Dermis blood vessel endothelial cell (primary cell): ENCODE results near the gene TBX15. TPM values are rescaled to one million over a fixed set of nuclear protein-coding genes. Genes with fewer than 3 reads are reported as not detected.

Experiments used
- DNase-seq: peaks from one replicate; pipeline ENCODE4 v3.0.0; 2010
- total RNA-seq: library from RNA; depleted of rRNA; stranded (reverse); fragments of >200 nt; gene quantifications from 2 replicates; pipeline ENCODE4 v1.2.3, GENCODE V29; 2014

The TBX15 gene
- total RNA-seq, 1 donor from 2014 or later: not detected

- no peak for DNase-seq
These were observed 3.2 kb downstream of the TBX15 start for GRCh38 chr1:118984722-118985639.

DNA sequence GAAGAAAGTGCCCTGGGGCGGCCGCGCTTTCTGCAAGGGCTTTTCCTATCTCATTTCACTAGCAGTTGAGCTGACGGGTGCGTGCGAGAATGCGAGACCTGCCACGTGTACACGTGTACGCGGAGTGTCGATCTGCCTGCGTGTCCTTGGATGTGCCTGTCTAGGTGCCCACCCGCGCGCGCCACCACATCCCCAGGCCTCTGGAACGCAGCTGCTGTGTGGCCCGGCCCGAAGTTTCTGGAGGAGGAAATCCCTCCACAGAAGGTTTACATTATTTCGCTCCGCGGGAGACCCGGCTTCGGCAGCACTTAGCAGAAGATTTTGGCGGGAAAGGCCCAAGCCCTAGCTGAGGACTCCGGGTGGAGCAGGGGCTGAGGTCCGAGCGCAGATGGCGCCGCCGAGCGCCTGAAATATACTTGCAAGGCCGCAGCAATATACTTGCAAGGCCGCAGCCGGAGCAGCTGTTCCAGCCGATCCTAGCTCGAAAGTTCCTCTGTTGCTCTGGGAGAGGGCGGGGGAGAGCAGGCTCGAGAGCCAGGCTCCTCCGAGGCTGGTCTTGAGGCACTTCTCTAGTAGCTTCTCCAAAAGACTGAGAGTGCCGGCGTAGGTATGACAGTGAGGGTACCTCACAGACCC, 3.9 kb downstream of the TBX15 start:
- DNase-seq: peak; percentile 44

DNA sequence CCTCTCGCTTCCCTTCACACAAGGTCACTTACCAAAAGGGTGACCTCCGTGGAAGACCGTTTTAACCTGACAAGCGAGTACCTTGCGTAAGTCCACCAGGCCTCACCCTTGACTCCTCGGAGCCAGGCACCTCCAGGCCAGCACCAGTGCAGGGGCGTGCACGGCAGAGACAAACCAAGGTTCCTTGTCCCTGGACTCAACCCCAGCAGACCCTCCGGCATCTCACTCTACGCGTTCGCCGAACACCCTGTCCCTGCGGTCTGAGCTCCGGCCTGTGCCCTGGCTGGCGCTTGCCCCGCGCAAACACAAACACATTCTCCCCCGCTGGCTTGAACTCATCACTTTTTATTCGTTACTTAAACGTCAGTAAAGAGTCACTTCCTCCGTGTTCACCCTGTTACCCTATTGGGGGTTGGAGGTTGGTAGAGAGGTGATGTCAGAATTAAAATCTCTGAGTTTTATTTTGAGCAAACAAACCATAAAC, 4.5 kb downstream of the TBX15 start:
- DNase-seq: no peak

DNA sequence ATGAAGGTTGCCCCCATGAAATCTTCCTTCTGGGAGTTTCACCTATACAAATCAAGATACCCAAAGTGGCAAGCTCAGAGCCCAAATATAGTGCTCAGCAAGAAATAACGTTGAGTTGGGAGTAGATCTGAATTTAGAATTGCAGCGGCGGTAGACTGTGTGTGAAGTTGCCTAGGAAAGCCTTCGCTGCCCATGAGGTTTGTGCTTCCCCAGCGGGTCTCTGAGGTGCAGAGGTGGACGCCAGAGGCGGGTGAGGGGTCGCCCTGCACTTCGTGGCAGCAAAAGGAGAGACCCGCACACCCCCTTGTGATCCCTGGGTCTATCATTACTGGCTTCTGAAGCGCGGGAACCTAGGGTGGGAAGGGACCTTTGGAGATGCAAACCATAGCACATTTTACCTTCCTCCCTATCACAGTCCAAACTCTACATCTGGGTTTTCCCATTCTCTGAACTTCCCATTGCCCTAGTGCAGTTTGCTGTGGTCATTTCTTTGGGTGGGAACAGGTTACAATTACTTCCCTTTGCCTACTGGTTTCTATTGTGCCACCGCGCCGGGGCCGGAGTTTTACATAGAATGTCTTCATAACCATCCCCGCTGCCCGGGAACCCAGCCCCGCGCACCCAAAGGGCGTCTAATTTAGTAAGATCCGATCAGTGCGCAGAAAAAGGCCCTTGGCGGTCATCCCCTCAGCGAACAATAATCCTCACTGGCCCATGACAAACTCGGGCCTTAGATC, 5.2 kb downstream of the TBX15 start:
- DNase-seq: no peak

DNA sequence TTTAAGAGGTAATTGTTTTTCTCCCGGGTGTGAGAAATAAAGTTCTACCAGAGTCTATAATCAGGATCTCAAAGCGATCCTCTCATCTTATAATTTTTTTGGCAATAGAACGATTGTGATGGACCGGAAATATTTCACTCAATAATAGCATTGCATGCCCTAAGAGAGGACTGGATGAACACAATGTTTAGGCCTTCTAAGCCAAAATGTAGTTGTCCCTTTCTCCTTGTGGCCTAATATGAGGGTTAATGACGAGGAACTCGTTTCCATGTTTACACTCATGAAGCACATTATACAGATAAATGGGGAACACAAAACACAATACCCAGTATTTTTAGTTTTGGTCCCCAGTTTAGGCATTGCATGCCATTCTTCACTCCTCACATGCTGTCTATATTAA, 5.9 kb downstream of the TBX15 start:
- no peak for DNase-seq

DNA sequence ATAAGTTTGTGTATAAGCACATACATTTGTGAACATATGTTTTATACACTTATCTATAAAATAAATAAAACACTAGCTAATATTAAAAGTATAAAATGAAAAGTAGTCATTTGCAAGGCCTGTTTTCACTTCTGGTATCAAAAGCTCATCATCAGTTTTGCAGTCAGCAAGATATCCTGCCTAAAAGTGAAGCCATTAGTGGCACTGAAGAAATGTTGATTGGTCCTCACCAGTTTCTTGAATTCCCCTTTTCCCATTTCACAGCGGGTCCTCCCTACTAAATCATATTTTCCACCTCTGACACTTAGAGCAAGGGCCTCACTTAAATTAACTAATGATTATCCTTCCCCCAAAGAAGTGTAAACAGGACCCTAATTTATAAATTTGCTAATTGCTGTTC, 6.7 kb downstream of the TBX15 start:
- no peak for DNase-seq

GRCh38 chr1:118979754-118980575, 8.2 kb downstream of the TBX15 start:
- DNase-seq: no peak

DNA sequence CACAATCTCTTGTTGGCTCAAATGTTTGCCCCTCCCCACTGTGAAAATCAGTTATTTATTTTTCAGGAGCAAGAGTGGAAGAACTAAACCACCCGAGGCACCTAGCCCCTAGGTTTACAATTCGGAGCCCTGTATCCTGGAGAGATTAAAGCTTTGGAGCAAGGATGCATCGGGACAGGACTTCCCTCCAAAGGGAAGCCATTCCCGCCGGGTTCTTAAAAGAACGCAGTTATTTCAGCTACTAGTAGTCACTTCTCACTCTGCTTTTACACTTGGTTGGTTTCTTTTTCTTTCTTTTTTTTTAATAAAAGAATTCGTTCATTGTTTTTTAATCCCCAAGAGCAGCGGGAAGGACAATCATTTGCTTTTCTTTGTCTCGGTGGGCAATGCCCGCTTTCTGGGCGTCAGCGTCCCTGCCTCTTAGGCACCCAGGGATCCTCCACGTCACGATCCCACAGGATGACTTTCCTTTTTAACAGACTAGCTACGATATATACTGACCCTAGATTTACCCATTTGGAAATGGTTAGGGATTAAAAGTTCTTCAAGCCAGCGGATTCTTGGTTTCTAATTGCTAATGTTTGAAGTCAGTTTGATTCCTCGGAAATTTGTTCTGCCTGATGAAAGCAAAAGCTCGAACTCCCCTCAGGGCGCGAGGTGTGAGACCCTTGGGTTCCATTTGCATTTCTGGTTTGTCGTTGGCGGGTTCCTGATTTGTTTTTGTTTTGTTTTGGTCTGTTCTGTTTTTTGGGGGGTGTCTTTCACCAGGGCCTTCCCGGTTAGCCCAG, 9.0 kb downstream of the TBX15 start:
- no peak for DNase-seq

GRCh38 chr1:118977600-118977999, 10.5 kb downstream of the TBX15 start:
- DNase-seq: no peak

DNA sequence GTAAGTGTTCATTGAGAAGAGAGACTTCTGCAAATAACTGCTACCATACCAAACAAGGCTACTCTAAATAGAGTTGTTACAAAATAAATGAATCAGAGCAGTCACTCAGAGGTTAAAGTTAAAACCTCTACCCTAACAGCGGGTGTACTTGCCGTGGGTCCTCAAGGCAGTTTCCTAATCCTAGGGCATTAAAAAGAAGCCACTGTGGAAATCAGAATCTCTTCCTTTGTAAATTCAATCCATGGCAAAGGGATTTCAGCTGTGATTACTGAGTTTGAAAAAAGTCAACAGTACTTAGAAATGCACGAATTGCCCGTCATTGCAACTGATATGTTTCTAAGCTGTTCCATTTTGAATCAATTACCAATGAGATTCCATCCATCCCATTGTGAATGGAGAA, 13.5 kb downstream of the TBX15 start:
- no peak for DNase-seq

DNA sequence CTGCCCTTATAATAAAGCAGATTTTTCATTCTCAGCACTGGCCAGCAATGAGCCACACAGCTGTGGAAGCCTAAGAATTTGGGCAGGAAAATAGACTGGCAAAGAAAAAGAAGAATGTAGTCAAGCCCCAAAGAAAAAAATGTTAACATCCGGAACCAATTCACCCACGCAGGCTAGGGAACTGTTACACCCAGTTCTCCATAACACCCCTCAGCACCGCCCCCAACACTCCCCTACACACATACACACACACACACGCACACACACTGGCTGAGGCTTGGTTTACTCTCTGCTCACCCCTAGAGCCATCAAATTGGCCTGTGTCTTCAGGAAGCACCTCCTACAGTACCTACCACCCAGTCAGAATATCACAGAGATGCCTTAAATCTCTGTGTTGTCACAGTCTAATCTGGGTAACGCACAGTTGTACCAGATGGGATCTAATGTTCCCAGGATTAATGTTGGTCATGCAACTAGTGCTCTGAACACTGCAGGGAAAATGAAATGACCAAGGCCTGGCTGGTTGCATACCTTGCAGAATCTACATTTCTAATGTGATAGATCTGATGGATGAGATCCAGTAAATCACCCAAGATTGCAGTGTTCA, 14.5 kb downstream of the TBX15 start:
- DNase-seq: no peak

DNA sequence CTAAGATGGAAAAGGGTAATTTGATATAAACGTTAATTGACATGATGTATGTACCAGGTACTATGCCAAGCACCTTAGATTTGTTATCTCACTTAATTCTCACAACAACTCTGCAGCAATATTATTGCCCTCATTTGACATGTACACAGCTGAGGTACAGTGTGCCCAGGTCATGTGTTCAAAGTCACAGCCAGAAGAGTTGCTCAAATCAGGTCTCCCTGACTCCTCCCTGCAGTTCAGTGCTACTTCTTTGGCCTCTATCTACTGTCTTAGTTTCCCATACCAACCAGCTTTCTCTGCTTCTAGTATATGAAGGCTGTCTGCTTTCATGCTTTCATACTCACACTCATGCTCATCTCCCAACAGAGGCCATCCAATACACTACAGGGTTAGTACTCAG, 15.1 kb downstream of the TBX15 start:
- no peak for DNase-seq

DNA sequence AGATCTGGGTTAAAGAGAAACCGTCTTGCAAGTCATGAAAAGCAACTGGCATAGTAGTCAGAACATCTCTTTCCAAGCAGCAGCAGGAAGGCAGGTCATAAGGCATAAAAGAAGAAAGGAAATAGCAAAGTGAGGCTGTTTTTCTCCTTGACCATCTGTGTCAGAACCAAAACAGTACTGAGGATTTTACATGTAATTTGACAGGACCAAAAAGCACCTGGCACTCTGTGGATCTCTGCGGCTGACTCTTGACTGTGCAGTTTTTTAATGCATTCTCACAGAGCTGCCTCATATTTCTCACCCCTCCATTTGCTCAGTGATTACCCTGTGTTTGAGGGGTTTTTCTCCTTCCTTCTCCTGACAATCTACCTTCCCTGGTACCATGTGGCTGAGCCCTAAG, 17.7 kb downstream of the TBX15 start:
- no peak for DNase-seq

DNA sequence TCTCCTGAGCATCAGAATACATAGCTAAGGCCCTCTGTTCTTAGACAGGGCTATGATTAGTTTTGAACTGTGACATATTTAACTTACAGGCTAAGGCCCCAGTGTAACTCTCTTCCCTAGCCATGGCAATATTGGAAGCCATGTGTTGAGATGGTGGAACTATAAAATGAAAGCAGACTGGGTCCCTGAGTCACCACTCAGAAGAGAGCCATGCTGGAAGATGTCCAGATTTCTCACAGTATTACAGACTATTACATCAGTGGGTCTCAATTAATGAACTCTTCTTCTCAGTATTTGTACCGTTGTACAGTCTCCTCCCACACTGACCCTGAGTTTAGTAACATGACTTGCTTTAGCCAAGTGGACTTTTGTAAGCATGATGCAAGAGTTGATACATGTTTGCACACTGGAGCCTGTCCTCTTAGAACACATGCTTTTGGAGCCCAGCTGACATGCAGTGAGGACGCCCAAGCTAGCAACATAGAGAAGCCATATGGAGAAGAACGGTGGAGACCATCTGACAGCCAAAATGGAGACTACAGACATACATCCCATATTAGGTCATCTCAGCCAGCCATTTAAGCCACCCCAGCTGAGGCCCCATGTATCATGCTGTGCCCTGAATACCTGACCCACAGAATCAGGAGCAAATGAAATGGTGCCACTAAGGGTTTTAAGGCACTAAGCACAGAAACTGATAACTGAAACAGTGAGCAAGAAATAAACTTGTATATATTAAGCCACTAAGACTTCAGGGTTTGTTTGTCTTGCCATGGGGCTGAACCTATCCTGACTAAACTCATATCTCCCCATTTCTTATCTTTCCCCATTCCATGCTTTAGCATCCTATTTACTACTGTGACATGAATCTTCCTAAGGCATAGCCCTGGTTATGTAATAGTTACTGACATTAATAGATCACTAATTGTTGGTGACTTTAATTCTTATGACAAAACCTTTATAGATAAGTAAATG, 24.4 kb downstream of the TBX15 start:
- DNase-seq: no peak

DNA sequence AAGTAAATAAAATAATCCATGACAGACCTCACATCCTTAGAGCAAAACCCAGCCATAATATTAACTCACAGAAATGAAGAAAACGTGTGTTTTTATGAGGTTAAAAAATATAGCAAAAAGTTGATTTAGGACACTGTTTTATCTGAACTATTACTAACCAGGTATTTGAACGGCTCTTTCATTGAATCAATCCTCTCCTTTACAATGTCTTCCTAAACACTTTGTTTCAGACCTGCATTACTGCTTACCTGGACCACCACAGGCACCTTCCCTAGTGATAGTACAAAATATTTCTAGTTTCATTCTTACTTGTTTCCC, 25.0 kb downstream of the TBX15 start:
- DNase-seq: no peak

- no peak for DNase-seq
These were observed 27.0 kb downstream of the TBX15 start for GRCh38 chr1:118961156-118961555.

- DNase-seq: no peak
These were observed 27.5 kb downstream of the TBX15 start for GRCh38 chr1:118960567-118961136.

- DNase-seq: no peak
These were observed 28.0 kb downstream of the TBX15 start for GRCh38 chr1:118960026-118960561.

GRCh38 chr1:118958937-118959631, 29.1 kb downstream of the TBX15 start:
- DNase-seq: no peak
